ENCODE measurements around the gene LMTK3. TPM values are rescaled to one million over a fixed set of nuclear protein-coding genes. Genes with fewer than 3 reads are reported as not detected.

The LMTK3 gene
- total and polyA plus RNA-seq, 9 of the 15 experiments (the other 6 are each of a cell fraction or from before 2014, with no cell fraction given), result 0.35 to 12.3 (median 2.0) TPM; not detected in 2

DNA sequence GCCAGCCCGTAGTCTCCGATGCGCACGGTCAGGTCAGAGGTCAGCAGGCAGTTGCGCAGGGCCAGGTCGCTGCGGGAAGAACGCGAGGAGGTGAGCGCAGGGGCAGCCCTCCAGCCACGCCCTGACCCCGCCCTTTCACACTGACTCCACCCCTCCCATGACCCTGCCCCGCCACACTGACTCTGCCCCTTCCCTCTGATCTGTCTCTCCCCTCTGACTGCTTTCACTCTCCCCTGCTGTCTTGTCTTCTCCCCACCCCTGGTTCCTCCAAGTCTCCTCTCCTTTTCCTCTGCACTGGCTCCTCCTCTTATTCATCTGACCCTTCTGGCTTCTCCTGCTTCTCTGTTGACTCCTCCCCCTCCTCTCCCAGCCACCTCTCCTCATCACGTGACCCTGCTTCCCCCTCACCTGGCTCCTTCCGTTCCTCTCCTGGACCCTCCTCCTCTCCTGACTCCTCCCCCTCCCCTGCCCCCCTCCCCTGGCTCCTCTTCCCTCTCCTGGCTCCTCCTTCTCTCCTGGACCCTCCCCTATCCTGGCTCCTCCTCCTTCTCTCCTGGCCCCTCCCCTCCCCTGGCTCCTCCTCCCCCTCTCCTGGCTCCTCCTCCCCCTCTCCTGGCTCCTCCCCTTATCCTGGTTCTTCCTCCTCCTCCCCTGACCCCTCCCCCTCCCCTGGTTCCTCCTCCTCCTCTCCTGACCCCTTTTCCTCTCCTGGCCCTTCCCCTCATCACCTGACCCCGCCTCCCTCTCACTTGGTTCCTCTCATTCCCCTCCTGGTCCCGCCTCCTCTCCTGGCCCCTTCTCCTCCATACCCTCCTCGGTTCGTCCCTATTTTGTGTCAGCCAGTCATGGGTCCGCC lies 9.9 kb downstream of the LMTK3 start (continued):
- TF ChIP-seq KHSRP (IDR thresholded peaks at IDR 0.05) (no peak), NRF1 (conservative IDR thresholded peaks at IDR 0.05 in 1 of 2, IDR thresholded peaks at IDR 0.05 in 1 of 2) (peak; percentile 92 to 94), SIRT6 (IDR thresholded peaks at IDR 0.05; ENCODE audit: low read depth, low read length) (no peak), HDAC3 (IDR thresholded peaks at IDR 0.05; ENCODE audit: borderline replicate concordance, partially characterized antibody) (no peak), ZNF282 (CRISPR knock-in tag; IDR thresholded peaks at IDR 0.05) (no peak), RFX7 (CRISPR knock-in tag; IDR thresholded peaks at IDR 0.05) (no peak), NR1H2 (CRISPR knock-in tag; IDR thresholded peaks at IDR 0.05) (no peak), YY1 (IDR thresholded peaks at IDR 0.05; ENCODE audit: borderline replicate concordance in 1 of 3, control insufficient read depth in 1 of 3, extremely low read depth in 1 of 3, insufficient read depth in 3 of 3, insufficient read length in 1 of 3, insufficient replicate concordance in 2 of 3, low read depth in 1 of 3, low read length in 2 of 3) (no peak), HNRNPLL (IDR thresholded peaks at IDR 0.05; ENCODE audit: low read depth, low read length, poor library complexity, severe bottlenecking) (peak; percentile 86), PTRF (tag; IDR thresholded peaks at IDR 0.05) (no peak), DMBX1 (CRISPR knock-in tag; IDR thresholded peaks at IDR 0.05; ENCODE audit: borderline replicate concordance) (no peak), POLR2AphosphoS2 (IDR thresholded peaks at IDR 0.05; ENCODE audit: low read length) (no peak), RAD51 (IDR thresholded peaks at IDR 0.05; ENCODE audit: borderline replicate concordance, low read depth) (peak; percentile 99), RBM14 (IDR thresholded peaks at IDR 0.05; ENCODE audit: borderline replicate concordance, insufficient read depth, low read depth, low read length) (no peak), HMG20A (CRISPR knock-in tag; conservative IDR thresholded peaks at IDR 0.05) (no peak), CHD1 (IDR thresholded peaks at IDR 0.05; ENCODE audit: low read length) (no peak), TCF3 (CRISPR knock-in tag; IDR thresholded peaks at IDR 0.05) (no peak), MTF1 (CRISPR knock-in tag; IDR thresholded peaks at IDR 0.05; ENCODE audit: borderline replicate concordance) (no peak), HSF4 (CRISPR knock-in tag; IDR thresholded peaks at IDR 0.05; ENCODE audit: borderline replicate concordance) (no peak), GTF2A2 (tag; IDR thresholded peaks at IDR 0.05) (no peak), EP400 (IDR thresholded peaks at IDR 0.05) (peak; percentile 62; the same call in 1 of the 2 replicates)
- TF ChIP-seq, protein P1, sequence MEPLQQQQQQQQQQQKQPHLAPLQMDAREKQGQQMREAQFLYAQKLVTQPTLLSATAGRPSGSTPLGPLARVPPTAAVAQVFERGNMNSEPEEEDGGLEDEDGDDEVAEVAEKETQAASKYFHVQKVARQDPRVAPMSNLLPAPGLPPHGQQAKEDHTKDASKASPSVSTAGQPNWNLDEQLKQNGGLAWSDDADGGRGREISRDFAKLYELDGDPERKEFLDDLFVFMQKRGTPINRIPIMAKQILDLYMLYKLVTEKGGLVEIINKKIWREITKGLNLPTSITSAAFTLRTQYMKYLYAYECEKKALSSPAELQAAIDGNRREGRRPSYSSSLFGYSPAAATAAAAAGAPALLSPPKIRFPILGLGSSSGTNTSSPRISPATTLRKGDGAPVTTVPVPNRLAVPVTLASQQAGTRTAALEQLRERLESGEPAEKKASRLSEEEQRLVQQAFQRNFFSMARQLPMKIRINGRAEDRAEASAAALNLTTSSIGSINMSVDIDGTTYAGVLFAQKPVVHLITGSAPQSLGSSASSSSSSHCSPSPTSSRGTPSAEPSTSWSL (CRISPR knock-in tag; IDR thresholded peaks at IDR 0.05; ENCODE audit: borderline replicate concordance), result no peak
- TF ChIP-seq, protein P2, sequence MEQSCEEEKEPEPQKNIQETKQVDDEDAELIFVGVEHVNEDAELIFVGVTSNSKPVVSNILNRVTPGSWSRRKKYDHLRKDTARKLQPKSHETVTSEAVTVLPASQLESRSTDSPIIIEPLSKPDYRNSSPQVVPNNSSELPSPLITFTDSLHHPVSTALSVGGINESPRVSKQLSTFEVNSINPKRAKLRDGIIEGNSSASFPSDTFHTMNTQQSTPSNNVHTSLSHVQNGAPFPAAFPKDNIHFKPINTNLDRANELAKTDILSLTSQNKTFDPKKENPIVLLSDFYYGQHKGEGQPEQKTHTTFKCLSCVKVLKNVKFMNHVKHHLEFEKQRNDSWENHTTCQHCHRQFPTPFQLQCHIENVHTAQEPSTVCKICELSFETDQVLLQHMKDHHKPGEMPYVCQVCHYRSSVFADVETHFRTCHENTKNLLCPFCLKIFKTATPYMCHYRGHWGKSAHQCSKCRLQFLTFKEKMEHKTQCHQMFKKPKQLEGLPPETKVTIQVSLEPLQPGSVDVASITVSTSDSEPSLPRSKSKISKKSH (CRISPR knock-in tag; IDR thresholded peaks at IDR 0.05), result no peak
- TF ChIP-seq, protein P3, sequence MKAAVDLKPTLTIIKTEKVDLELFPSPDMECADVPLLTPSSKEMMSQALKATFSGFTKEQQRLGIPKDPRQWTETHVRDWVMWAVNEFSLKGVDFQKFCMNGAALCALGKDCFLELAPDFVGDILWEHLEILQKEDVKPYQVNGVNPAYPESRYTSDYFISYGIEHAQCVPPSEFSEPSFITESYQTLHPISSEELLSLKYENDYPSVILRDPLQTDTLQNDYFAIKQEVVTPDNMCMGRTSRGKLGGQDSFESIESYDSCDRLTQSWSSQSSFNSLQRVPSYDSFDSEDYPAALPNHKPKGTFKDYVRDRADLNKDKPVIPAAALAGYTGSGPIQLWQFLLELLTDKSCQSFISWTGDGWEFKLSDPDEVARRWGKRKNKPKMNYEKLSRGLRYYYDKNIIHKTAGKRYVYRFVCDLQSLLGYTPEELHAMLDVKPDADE (conservative IDR thresholded peaks at IDR 0.05; ENCODE audit: control insufficient read depth, low read depth, low read length), result 0 out of 2 replicates have a peak, but pooled peaks have one; percentile 26
